GF-D8 (cell line): ENCODE results near the gene BBX.

Source experiments
- DNase-seq: peaks from one replicate; lab custom pipeline; 2025; lab: John Stamatoyannopoulos, UW

Gene BBX

DNA sequence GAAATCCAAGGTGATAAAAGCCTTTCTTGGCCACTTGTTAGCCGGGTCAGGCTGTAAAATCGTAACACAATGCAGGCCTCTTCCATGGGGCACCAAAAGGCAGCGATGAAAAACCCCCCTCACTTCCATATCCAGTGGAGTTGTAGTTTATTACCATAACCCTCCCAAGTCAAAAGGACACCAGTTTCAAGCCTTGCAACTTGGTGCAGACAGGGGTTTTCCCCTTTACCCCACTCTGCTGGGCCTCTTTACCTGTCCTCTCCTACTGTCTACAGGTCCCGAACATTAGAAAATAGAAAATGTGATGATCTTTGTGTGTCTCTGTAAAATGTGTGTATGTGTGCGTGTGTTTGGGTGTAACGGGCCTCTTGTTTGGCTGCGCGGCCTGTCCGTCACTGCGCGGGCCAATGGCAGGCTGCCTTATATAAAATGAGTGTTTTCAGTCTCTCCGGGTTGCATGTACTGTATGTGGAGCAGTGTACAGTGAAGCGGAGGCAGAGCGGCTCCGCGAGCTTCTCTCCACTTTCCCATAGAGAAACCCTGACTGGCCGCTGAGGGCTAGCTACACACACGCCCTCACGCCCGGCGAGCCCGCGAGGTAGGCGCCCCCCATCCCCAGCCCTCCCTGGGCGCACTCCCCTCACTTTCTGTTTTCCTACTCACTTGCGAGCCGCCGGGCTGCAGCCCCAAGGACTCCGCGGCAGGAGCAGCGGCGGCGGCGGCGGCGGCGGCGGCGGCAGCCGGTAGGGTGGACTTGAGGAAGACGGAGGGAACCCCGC, at the start of gene BBX:
BBX (plus strand) TSS at position 453 of the 779 bp plus-strand sequence. CDS start 187,499 bp downstream, outside the sequence.
- DNase-seq: peak; percentile 80

DNA sequence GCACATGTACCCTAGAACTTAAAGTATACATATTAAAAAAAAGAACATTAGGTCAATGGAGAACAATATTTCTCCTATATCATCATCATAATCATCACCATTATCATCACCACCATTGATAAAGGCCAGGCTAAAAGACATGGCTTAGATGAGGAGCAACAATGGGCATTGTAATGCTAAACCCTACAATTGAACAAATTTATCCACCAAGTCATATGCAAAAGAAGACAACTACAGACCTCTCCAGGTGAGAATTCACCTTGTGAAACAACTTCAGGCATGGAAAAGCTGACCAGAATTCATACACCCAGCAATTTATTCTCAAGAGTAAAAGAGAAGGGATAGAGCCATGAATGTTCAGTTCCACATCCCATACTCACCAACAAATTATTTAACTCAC, 46.3 kb upstream of the BBX start:
- no peak for DNase-seq

DNA sequence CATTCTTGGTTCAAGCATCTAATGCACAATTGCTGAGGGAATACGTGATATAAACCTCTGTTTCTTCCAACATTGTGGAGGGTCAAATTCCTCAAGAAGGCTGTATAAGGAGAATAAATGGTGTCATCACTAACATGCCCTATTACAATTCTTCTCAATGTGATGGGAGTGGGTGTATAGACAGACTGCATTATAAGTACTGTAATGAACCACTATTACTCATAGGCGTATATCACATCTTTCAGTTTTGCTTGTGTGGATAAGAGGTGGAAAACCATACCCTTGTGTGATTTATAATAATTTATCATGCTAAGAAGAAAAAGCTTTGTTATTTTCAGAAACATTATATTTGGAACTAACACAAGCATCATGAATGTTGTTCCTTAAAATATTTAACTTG, 35.3 kb upstream of the BBX start:
- no peak for DNase-seq

DNA sequence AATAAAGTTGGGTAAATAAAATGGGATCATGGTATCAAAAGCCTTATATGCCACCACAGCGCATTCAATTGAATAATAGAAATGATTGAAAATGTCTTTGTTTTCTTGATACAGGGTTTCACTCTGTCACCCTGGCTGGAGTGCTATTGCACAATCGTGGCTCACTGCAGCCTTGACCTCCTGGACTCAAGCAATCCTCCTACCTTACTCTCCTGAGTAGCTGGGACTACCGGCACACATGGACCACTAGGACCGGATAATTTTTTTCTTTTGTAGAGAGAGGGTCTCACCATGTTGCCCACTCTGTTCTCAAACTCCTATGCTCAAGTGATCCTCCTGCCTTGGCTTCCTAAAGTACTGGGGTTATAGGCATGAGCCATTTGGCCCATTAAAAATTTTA, 33.8 kb upstream of the BBX start:
- no peak for DNase-seq

DNA sequence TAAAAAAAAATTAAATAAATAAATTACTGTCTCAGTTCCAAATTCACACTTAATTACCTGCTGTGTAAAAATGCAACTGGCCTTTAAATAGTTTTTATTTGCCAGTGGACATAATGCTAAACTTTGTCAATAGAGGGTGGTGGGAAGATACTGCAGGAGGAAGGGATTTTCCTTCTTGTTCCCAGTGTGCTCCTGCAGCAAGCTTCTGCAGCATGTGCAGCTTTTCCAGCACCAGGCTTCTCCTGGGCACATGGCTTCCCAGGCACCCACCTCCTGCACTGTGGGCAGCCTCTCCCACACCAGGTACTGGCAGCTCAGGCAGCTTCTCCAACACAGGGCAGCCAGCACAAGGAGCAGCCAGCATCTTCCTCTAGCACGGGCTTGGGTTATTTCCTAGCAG, 29.6 kb upstream of the BBX start:
- no peak for DNase-seq

DNA sequence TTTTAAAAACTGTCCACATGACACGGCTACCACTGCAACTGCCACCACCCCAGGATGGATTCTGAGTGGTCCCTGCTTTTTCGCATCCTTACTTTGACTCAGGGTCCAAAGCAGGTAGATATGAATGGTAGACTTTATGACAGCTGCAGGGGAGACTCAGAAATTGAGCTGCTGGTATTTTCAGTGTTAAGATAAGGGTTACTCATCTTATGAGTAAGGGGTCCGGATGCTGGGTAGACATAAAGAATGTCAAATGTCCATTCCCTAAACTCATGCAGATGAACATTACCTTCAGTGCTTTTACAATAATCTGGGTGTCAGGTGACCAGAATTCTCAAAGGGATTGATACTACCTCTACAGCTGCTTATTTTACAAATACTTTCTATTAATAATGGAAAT, 25.9 kb upstream of the BBX start:
- no peak for DNase-seq

DNA sequence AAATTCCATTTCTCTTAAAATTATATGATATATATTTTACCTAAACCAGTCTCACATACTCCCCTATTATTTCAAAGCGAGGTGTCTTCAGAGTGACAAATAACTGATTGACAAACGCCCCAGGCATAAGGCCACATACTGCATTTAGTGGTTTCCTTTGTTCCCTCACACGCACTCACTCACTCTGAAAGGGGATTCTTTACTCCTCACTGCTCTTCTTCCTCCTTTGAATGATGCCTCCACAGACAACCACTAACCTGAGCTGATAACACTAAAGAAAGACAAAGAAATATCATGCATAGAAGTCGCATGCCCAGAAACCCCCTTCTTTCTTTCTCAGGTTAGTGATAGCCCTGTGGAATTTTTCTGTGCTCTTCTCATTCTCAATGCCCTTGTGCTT, 24.1 kb upstream of the BBX start:
- no peak for DNase-seq

DNA sequence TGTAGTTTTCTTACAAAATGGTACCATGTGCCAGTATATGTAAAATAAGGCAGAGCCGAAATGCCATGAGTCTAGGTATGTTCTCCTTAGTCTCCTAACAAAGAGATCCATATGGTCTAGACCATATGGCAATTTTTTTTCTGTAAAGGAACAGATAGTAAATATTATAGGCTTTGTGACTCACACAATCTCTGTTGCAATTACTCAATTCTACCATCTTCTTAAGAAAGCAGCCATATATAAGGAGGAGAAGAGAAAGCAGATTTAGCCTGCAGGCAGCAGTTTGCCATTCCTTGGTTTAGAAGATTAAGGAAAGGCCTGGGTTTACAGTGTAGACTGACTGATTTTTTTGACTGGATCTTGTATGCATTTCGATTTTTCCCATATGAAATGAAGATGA, 16.3 kb upstream of the BBX start:
- no peak for DNase-seq

DNA sequence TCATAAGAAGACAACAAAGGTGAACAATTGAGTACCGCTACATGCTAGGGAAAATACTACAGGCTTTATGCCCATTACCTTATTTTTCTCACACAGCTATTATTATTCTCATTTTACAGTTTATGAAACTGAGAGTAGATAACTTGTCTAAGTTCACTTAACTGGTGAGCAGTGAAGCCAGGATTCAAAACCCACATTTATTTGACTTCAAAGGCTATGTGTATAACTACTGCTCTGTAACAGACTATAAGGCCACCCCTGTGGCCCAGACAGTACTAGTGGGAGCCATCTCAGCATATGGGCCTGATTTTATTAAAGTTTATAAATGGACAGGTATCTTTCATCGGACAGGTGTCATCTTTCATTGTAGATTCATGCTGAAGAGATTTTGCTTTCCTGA, 14.4 kb upstream of the BBX start:
- no peak for DNase-seq

DNA sequence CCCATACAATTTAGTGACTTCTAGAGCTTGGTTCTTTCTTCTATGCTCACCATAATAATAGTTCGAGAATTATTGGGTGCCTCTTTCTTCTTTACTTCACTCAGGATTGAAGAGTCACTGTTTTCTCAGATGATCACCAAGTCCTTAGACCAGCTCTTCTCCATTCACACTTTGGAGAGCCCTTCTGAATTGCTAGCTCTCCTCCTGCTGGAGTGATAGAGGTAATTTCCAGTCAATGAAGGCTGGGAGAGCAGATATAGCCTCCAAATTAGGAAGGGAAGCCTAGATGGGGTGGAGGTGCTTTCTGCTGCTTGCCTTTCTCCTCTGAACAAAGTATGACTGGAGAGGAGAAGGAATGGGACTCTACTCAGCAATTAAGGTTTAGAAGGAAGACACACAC, 10.7 kb upstream of the BBX start:
- no peak for DNase-seq

DNA sequence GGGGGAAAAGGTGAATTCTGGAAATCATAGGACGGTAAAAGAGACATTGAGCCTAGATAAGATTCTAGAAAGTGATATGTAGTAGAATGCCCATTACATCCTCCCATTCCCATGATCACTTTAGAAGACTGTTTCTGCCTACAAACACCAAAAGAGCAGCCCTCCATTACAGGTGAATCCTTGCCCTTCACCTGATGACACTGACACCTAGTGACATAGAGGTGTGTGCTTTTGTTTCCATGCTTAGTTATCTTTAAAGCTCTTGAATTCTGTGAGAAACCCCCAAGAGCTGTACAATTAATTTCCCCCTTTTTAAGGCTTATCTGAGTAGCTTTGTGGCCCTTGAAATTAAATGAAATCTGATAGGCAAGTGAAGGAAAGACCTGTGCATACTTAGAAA, 8.3 kb upstream of the BBX start:
- no peak for DNase-seq

DNA sequence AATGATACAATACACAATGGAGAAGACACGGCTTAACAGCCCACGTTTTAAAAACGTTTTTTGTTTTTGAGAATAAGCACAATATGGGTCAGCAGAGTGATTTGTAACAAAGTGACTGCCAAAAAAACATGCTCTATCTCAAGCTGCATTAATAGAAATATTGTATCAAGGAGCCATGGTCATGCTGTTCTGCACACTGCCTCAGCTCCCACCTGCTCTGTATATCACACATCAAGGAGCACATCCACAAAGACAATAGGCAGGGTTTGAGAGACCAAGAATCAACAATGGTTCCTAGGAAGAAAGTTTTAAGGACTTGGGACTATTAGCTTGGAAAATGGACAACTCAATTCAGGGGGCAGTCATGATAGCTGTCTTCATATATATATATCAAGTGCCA, 6.3 kb upstream of the BBX start:
- no peak for DNase-seq

DNA sequence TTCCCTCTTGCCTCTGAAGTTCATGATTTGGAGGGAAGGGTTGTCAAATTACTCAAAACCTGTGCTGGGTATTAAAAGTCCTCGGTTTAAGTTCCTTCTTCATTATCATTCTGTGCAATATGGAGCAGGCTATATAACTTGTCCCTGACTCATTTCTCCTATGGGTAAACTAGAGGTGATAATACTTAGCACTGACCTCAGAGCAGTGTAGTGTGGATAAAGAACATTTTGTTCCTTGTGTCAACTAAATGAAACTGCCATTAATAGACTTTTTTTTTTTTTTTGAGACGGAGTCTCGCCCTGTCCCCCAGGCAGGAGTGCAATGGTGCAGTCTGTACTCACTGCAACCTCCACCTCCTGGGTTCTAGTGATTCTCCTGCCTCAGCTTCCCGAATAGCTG, 2.2 kb upstream of the BBX start:
- no peak for DNase-seq

DNA sequence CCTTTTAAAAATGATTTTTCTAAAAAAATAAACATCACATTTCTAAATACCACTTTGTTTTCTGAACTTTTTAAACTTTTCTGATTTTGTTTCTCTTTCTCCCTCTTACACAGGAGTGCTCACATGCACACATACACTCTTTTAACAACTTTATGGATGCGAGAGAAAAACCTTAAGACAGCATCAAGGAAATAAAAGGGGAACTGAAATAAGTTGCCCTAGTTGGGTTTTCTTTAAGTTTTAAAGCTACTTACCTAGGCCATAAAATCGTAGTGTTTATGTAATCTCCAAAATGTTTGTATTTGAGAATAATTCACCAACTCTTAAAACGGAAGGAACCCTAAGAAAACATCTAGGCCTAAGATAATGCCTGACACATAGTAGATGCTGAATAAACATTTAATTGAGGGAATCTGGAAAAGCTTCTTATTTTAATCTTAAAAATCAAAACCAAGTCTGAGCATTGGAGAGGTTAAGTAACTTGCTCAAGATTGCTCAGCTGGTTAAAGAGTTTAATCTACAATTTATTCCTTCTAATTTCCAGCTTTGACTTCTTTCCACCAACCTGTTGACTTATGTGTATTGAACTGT, 1.2 kb upstream of the BBX start:
- no peak for DNase-seq

DNA sequence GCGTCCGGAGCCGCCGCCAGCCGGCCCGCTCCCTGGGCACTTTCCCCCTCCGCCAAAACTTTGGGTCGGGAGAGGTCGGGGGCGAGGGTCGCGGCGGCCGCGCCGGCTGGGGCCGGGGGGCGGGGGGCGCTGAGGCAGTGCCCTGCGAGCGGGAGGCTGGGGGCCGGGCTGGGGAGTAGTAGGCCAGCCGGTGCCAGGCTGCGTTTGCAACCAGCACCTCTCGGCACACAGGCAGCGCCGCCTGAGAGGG, 452 bp downstream of the BBX start:
- no peak for DNase-seq

DNA sequence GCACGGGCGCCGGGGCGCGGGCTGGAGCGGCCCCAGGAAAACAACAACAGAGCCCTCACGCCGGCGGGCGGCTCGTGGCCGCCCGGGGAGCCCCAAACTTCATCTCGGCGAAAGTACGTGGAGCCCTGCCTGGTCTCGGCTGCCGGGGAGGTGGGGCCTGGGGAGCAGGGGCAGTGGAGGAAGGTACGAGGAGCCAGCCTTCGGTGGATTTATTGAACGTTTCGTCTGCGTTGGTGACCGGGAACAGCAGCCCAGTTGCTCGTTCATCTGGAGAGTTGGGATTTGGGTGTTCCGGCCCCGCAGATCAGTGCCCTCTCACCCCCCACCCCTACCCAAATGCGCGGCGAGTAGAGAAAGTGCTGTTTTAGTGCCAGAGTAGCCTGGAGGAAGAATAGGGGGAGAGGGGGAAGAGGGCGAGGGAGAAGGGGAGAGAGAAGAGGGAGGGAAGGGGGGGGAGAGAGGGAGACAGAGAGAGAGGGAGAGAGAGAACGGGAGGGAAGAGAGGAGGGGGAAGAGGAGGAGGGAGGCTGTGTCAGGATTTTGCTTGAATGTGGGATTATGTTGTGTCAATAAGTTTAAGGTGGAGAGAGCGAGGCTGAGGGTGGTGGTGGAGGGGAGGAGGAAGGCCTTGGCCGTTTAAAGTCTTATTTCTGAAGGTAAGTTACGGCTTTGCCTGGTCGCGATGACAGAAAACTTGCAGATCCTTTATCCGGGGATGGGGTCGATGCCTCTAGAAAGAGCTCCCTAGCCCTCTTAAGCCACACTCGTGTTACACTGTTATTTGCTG, 970 bp downstream of the BBX start:
- DNase-seq: no peak

DNA sequence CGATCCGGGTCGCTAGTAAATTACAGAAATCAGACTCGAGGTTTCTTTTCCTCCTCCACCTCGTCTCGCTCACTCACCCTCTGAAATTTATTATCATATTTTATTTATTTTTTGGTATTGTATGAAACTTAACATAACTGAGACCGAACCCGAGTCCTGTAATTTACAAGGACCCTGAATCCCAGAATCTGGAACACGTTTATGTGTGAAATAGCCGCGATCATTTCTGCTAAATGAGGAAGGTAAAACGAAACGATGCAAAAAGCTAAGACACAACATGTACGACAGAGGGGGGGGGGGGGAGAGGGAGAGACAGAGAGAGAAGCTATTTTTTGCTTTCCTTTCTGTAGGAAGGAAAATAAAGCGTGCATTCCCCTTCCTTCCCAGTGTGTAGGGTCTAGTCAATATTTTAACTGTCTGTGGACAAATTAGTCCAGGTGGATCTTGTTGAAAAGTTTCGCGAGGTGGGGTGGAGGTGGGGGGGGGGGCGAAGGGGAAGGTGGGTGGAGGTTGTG, 1.6 kb downstream of the BBX start:
- DNase-seq: no peak

DNA sequence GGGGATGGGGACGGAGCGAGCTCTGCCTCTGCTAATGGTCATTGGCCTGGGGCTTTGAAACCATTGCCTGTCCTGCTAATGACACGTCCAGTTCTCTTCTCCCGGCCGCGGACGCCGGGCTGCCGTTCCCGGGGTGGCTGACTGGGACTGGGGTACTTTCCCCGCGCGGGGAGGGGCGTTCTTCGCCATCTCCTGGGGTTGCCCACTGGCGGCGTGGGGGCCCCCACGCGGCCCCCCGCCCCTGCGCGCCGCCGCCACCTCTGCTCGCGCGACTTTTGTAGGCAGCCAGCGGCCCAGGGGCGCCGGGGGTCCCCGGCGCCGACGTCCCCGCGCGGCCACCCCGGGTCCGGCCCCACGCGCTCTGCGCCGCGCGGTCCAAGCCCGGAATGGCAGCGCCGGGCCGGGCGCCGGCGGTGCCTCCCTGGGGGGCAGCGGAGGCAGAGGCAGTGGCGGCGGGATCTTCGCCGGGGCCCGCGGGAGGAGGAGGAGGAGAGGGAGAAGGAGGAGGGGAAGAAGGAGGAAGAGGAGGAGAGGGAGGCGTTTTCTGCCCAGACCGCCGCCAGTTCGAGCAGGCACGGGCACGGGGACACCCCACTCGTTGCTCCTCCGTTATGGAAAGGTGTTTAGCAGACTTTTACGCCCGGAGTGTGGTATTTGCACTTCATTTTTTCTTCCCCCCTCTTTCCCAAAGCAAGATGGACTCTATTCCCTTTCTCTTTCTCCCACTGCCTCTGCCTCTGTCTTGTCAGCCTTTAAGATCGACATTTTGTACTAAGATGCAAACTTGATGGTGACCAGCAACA, 2.3 kb downstream of the BBX start:
- DNase-seq: peak; percentile 17

DNA sequence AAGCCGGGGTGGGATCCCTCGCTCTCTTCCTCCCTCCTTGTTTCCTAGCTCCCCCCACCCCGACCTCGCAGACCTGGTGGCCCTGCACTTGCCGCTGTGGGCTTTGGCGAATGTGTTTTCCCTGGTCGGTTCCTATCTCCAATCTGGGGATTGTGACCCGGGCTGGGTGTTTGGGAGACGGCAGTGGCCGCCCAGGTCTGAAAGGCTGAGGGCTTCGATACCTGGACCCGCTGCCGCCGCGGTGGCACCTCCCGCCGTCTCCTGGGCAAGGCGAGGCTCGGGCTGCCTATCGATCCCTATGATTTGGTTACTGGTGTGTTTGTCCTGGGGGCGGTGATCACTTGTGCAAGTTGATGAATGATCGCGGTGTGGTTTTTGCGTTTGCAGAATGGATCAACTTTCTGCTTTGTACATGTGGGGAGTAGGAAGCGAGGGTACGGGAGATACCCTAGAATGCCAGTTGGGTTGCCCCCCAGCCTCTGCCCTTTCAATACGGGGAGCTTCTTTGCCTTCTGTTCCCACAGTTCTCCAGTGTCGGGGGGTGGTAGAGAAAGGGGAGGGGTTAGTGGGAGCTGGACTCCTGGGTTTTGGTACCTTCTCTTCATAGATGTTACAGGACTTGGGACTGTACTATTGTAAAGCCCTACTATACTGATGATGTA, 3.0 kb downstream of the BBX start:
- DNase-seq: no peak

DNA sequence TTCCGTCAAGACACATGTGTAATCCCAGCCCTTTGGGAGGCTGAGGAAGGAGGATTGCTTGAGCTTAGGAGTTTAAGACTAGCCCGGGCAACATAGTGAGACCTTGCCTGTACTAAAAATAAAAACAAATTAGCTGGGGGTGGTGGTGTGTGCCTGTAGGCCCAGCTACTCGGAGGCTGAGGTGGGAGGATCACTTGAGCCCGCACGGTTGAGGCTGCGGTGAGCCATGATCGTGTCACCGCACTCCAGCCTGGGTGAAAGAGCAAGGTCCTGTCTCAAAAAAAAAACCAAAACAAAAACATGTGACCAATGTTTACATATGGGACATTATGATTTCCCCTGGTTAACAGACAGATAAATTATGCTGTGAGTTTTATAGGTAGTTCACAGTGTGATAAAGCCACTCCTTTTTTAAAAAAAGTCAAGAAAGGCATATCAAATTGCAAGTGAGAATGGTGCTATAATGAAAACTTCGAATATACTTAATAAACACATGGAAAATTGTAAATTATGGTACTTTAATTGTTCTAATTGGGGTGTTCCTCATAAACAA, 9.2 kb downstream of the BBX start:
- no peak for DNase-seq

DNA sequence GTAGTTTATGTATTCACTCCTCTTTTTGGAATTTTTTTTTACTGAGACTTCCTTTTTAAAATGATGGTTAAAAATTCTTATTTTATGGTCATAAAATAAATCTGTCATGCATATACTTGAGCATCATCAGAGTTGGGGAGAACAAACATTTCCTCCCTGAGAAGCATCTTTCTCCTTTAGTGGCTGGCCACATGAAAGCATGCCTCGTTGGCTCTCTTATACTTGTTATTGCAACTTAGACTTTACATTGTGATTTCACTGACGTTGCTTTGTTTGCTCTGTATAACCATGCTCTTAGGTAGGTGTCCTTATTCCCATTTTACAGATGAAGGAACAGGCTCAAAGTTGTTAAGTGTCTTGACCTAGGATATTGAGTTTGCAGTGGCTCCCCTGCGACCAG, 18.1 kb downstream of the BBX start:
- DNase-seq: no peak

DNA sequence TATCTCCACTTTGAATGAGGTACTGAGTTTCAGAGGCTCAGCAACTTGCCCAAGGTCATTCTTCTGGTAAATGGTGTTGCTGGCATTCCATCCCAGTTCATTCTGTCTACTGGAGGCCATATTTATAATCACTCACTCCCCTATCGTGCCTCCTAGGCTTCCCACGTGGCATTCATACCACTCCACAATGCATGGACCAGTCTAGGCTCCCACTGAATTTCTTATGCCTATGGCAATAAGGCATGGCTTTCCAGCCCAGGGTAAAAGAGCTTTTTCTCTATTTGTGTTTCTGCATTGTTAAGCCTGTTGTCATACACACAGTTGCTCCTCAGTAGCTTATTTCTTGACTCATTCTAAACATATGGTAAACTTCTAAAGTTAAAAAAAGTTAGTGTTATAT, 19.9 kb downstream of the BBX start:
- no peak for DNase-seq
